Fibroblast of skin of left quadriceps (primary cell): ENCODE results near the gene YBX1.

ENCODE experiments used
- DNase-seq, 2 experiments: peaks; one replicate each; pipeline ENCODE4 v3.0.0-alpha.2; 2013; ENCODE audit warnings: low read depth in 2 of 2

The YBX1 gene

GRCh38 chr1:42734201-42735035 lies 52.2 kb downstream of the YBX1 start:
- DNase-seq: no peak

- no peak for DNase-seq
Measured at GRCh38 chr1:42735056-42735455, 52.8 kb downstream of the YBX1 start.

- no peak for DNase-seq
Measured at GRCh38 chr1:42735477-42736105, 53.4 kb downstream of the YBX1 start.

GRCh38 chr1:42736152-42736551 lies 53.9 kb downstream of the YBX1 start:
- DNase-seq: no peak

- no peak for DNase-seq
Measured at GRCh38 chr1:42736571-42737200, 54.5 kb downstream of the YBX1 start.

- no peak for DNase-seq
Measured at GRCh38 chr1:42737257-42737656, 55.0 kb downstream of the YBX1 start.

- no peak for DNase-seq
Measured at GRCh38 chr1:42737986-42738677, 55.9 kb downstream of the YBX1 start.

- no peak for DNase-seq
Measured at GRCh38 chr1:42738678-42739226, 56.5 kb downstream of the YBX1 start.

- DNase-seq: no peak
Measured at GRCh38 chr1:42739753-42740700, 57.8 kb downstream of the YBX1 start, which contains the start of gene CLDN19. TSS of gene CLDN19 (minus strand) at chr1:42740236. CDS start at chr1:42740063, 173 bp downstream.

GRCh38 chr1:42740851-42741580 lies 58.8 kb downstream of the YBX1 start:
- no peak for DNase-seq

GRCh38 chr1:42741706-42742105 lies 59.5 kb downstream of the YBX1 start:
- DNase-seq: no peak

GRCh38 chr1:42742141-42742540 lies 59.9 kb downstream of the YBX1 start:
- no peak for DNase-seq

- DNase-seq: no peak
Measured at GRCh38 chr1:42742617-42743316, 60.5 kb downstream of the YBX1 start.

- no peak for DNase-seq
Measured at GRCh38 chr1:42743317-42744147, 61.3 kb downstream of the YBX1 start.

- no peak for DNase-seq
Measured at GRCh38 chr1:42744148-42744413, 61.9 kb downstream of the YBX1 start.

GRCh38 chr1:42745851-42746250 lies 63.6 kb downstream of the YBX1 start:
- DNase-seq: no peak

- DNase-seq: no peak
Measured at GRCh38 chr1:42746436-42747105, 64.4 kb downstream of the YBX1 start.

- DNase-seq: no peak
Measured at GRCh38 chr1:42747125-42747524, 64.9 kb downstream of the YBX1 start.
